Panc1 (cell line): ENCODE measurements around the gene CTDSP1. TPM values are rescaled to one million over a fixed set of nuclear protein-coding genes. Genes with fewer than 3 reads are reported as not detected.

Experiments
- ATAC-seq: fragments of 200-7000 bp; cut with Tn5 transposase; 2 replicates; pipeline ENCODE4 v1.9.1; 2020; ENCODE audit warnings: mild to moderate bottlenecking, moderate library complexity
- BruUV-seq: library from RNA; stranded (reverse); fragments of 400-500 nt; replicated peaks from 2 replicates; lab custom pipeline; 2021; lab: Mats Ljungman, UMichigan
- CTCF ChIA-PET: fragments of 300-600 bp; sonication (Branson Sonifier 250); formaldehyde crosslinking; loops from one replicate; lab custom pipeline; 2022; ENCODE audit warnings: antibody characterized with exemption; lab: Charles Lee
- POLR2A ChIA-PET: fragments of 300-600 bp; sonication (Branson Sonifier 250); formaldehyde crosslinking; loops from one replicate; lab custom pipeline; 2022; ENCODE audit warnings: antibody characterized with exemption; lab: Charles Lee
- DNase-seq: peaks from one replicate; pipeline ENCODE4 v3.0.0-alpha.2; 2010; ENCODE audit warnings: low read depth, low spot score
- H3K27ac ChIP-seq: 2 replicates; pipeline ENCODE4 v1.5.1; 2011; ENCODE audit warnings: mild to moderate bottlenecking, low read length, inconsistent platforms
- H3K27me3 ChIP-seq: fragments of 200-500 bp; sonication (Bioruptor generic); 2 replicates; pipeline ENCODE4 v1.6.0; 2014; ENCODE audit warnings: low read length, inconsistent platforms; ENCODE audit not compliant: control insufficient read depth, insufficient read depth
- H3K36me3 ChIP-seq: fragments of 200-500 bp; sonication (Bioruptor generic); 2 replicates; pipeline ENCODE4 v1.5.1; 2014; ENCODE audit warnings: inconsistent platforms, mild to moderate bottlenecking, low read length, moderate library complexity; ENCODE audit not compliant: control insufficient read depth, insufficient read depth
- H3K4me1 ChIP-seq: 2 replicates; pipeline ENCODE4 v1.5.1; 2011; ENCODE audit warnings: inconsistent platforms, mild to moderate bottlenecking, low read length, moderate library complexity; ENCODE audit not compliant: control insufficient read depth, insufficient read depth
- H3K4me3 ChIP-seq, 2 experiments: 2 replicates each; pipeline ENCODE4 v1.5.1; 2011 to 2012; ENCODE audit warnings: low read depth in 2 of 2, low read length in 2 of 2, mild to moderate bottlenecking in 2 of 2, inconsistent platforms in 1 of 2, moderate library complexity in 1 of 2
- H3K9me3 ChIP-seq: fragments of 200-500 bp; sonication (Bioruptor generic); 2 replicates; pipeline ENCODE4 v1.5.1; 2014; ENCODE audit warnings: low read depth, mild to moderate bottlenecking, inconsistent platforms, low read length, moderate library complexity; ENCODE audit not compliant: control insufficient read depth, insufficient read depth
- CTCF ChIP-seq: fragments of 450-650 bp; IDR thresholded peaks from 2 replicates; pipeline ENCODE4 v1.5.1; 2017; ENCODE audit warnings: mild to moderate bottlenecking
- POLR2AphosphoS5 ChIP-seq: IDR thresholded peaks from 2 replicates; pipeline ENCODE4 v1.6.1; 2012; ENCODE audit warnings: mild to moderate bottlenecking, low read depth, low read length, moderate library complexity
- REST ChIP-seq, 2 experiments: IDR thresholded peaks; 2 replicates each; pipeline ENCODE4 v1.6.1; 2011 to 2012; ENCODE audit warnings: low read depth in 2 of 2, control low read depth in 1 of 2, low read length in 1 of 2, mild to moderate bottlenecking in 1 of 2, moderate library complexity in 1 of 2; ENCODE audit not compliant: insufficient read depth in 1 of 2
- SIN3A ChIP-seq: IDR thresholded peaks from 2 replicates; pipeline ENCODE4 v1.6.1; 2012; ENCODE audit warnings: low read depth, mild to moderate bottlenecking, low read length, moderate library complexity, borderline replicate concordance; ENCODE audit not compliant: insufficient read depth
- TCF7L2 ChIP-seq: IDR thresholded peaks from 2 replicates; pipeline ENCODE4 v1.6.1; 2011; ENCODE audit warnings: mild to moderate bottlenecking, low read depth, low read length, inconsistent platforms
- in situ Hi-C: cut with HindIII; loops from 2 replicates; pipeline ENCODE4 v1.10.0; 2016; ENCODE audit warnings: low sequenced_read_pairs, low pct_unique_long_range_greater_than_20kb
- intact Hi-C: fragments of 100-400 bp; cut with micrococcal nuclease; formaldehyde crosslinking; loops from one replicate; pipeline ENCODE4 v1.10.0; 2022; ENCODE audit not compliant: unreplicated experiment
- total RNA-seq: library from RNA; stranded (reverse); gene quantifications from one replicate; pipeline ENCODE4 v1.2.1, GENCODE V29; 2021; ENCODE audit not compliant: unreplicated experiment

Gene CTDSP1
- total RNA-seq, 1 experiment from 2014 or later: 128 TPM

- Histone ChIP-seq H3K4me3 (peak overlapping the region; percentile 72 to 76), H3K27ac (peak overlapping the region; percentile 99), H3K4me1 (peaks cover 34% of the 10 kb centered on the region), H3K9me3 (no peaks in the 10 kb centered on the region), H3K27me3 (no peaks in the 10 kb centered on the region), H3K36me3 (no peaks in the 10 kb centered on the region; the same call in 1 of the 2 replicates)
- TF ChIP-seq SIN3A (no peak), CTCF (no peak), TCF7L2 (no peak), REST (IDR thresholded peaks at IDR 0.05; ENCODE audit: insufficient read depth in 1 of 2, low read depth in 2 of 2, low read length in 1 of 2) (no peak), POLR2AphosphoS5 (peak; percentile 53; the same call in 1 of the 2 replicates)
- ChIA-PET CTCF (interaction anchor here (0.6 to 1.0 kb wide), 7 partner anchors 28 to 110 kb away, joined by 3 to 7 read pairs (median 4); no protein-coding TSS in a partner anchor), POLR2A (interaction anchor here (0.6 to 0.7 kb wide), 3 partner anchors 12 to 110 kb away, joined by 4 to 8 read pairs (median 4); no protein-coding TSS in a partner anchor)
- intact Hi-C loops (loop anchor here (2.0 kb wide), 1 partner anchor 96 kb away; no protein-coding TSS in a partner anchor), in situ Hi-C loops (no loop called here)
- DNase-seq (no peak), ATAC-seq (peak; percentile 1; the same call in 1 of the 2 replicates)
- no TSS peak for BruUV-seq
These were observed 2.8 kb upstream of the CTDSP1 start for GRCh38 chr2:218396688-218397462.

GRCh38 chr2:218397463-218397819, 2.2 kb upstream of the CTDSP1 start:
- DNase-seq (no peak), ATAC-seq (no peak)
- Histone ChIP-seq H3K9me3 (no peaks in the 10 kb centered on the region), H3K4me1 (peaks cover 39% of the 10 kb centered on the region), H3K36me3 (no peaks in the 10 kb centered on the region; the same call in 1 of the 2 replicates), H3K27me3 (no peaks in the 10 kb centered on the region), H3K4me3 (peak overlapping the region; percentile 72 to 76), H3K27ac (peak overlapping the region; percentile 99)
- intact Hi-C loops: loop anchor here (2.0 kb wide), 1 partner anchor 97 kb away; no protein-coding TSS in a partner anchor
- no peak for TF ChIP-seq SIN3A
- TF ChIP-seq REST (IDR thresholded peaks at IDR 0.05; ENCODE audit: insufficient read depth in 1 of 2, low read depth in 2 of 2, low read length in 1 of 2): no peak
- no peak for TF ChIP-seq POLR2AphosphoS5
- TF ChIP-seq TCF7L2: no peak
- TF ChIP-seq CTCF: no peak
- in situ Hi-C loops: no loop called here
- ChIA-PET POLR2A (no interaction called here), CTCF (interaction anchor here (0.8 kb wide), 1 partner anchor 11 kb away, joined by 6 read pairs; no protein-coding TSS in a partner anchor)
- TSS peak; percentile 89 for BruUV-seq
